Neural progenitor cell (in vitro differentiated cells): ENCODE measurements around the gene AP5Z1.

Experiments used
- EZH2 ChIP-seq: fragments of 200-600 bp; sonication (generic); IDR thresholded peaks from 2 replicates; pipeline ENCODE4 v1.6.1; 2017; ENCODE audit warnings: antibody characterized with exemption, mild to moderate bottlenecking, moderate library complexity
- TF ChIP-seq, protein P1 (sequence below): fragments of 200-600 bp; sonication (generic); IDR thresholded peaks from 2 replicates; pipeline ENCODE4 v1.5.1; 2017; ENCODE audit warnings: antibody characterized with exemption, mild to moderate bottlenecking

- TF ChIP-seq, protein P1, sequence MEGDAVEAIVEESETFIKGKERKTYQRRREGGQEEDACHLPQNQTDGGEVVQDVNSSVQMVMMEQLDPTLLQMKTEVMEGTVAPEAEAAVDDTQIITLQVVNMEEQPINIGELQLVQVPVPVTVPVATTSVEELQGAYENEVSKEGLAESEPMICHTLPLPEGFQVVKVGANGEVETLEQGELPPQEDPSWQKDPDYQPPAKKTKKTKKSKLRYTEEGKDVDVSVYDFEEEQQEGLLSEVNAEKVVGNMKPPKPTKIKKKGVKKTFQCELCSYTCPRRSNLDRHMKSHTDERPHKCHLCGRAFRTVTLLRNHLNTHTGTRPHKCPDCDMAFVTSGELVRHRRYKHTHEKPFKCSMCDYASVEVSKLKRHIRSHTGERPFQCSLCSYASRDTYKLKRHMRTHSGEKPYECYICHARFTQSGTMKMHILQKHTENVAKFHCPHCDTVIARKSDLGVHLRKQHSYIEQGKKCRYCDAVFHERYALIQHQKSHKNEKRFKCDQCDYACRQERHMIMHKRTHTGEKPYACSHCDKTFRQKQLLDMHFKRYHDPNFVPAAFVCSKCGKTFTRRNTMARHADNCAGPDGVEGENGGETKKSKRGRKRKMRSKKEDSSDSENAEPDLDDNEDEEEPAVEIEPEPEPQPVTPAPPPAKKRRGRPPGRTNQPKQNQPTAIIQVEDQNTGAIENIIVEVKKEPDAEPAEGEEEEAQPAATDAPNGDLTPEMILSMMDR, result no peak
- TF ChIP-seq EZH2, result no peak
Observed at GRCh38 chr7:4831723-4832495, 56.5 kb downstream of the AP5Z1 start.
